Stomach (tissue), 4 donors: ENCODE data around the gene ORM1.

ENCODE experiments used
- CTCF ChIP-seq, 7 experiments: fragments of 450-650 bp in 4 of 7; fragments of 200-600 bp in 3 of 7; sonication (generic) in 3 of 7; IDR thresholded peaks; one replicate each; pipeline ENCODE4 v1.5.1; 2016 to 2019; ENCODE audit warnings: antibody characterized with exemption in 7 of 7, control low read depth in 2 of 7, mild to moderate bottlenecking in 1 of 7
- EP300 ChIP-seq: sonication (generic); formaldehyde crosslinking; IDR thresholded peaks from one replicate; pipeline ENCODE4 v1.6.1; 2017; ENCODE audit warnings: antibody characterized with exemption
- POLR2AphosphoS5 ChIP-seq, 3 donors: sonication (generic); formaldehyde crosslinking; IDR thresholded peaks; one replicate each; pipeline ENCODE4 v1.6.1; 2016; ENCODE audit warnings: antibody characterized with exemption in 3 of 3

GRCh38 chr9:114370251-114370967 is 47.5 kb downstream of the ORM1 start:
- no peak for TF ChIP-seq CTCF (IDR thresholded peaks at IDR 0.05)
- no peak for TF ChIP-seq EP300
- no peak for TF ChIP-seq POLR2AphosphoS5 (IDR thresholded peaks at IDR 0.05)
